GM15510 (cell line): ENCODE data around the gene PEX26.

Experiments used
- POLR2A ChIP-seq: IDR thresholded peaks from 3 replicates; pipeline ENCODE4 v1.6.1; 2011; ENCODE audit warnings: borderline replicate concordance; ENCODE audit not compliant: insufficient read length; ENCODE audit errors: extremely low read depth

The PEX26 gene

DNA sequence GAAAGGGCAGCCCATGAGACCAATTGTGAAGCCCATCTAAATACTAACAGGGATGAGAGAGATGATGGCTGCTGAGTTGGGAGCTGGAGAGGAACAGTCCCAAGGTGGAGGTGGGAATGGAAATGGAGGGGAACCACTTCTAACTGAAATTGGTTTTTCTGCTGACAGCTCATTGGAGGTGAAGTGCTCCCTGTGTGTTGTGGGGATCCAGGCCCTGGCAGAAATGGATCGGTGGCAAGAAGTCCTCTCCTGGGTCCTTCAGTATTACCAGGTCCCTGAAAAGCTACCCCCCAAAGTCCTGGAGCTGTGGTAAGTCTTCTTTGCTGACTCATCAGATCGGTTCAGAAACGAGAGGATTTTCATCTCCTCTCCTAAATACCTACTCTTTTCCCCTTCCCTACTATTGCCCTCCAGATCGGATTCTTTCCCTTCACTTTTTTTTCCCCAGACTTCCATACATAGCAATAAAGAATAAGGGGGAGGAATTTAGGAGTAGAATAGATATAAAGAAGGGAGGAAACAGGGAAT, 2.0 kb downstream of the PEX26 start:
- TF ChIP-seq POLR2A, result no peak

DNA sequence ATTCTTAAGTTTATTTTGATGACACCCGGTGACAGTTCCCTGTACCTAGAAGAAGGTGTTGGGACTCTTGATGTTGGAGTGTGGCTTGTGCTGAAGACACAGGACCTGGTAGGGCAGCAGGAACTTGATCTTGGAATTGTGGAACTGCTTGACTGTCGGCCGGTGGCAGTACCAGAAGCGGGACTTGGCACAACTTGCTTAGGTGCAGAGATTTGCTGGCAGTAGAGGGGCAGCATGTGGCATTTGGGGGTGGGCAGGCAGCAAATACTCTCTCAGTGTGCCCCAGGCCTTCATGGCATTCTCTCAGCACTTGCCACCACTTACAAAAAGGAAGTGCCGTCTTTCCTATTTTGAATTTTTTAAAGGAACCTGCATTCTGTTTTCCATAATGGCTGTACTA, 3.6 kb downstream of the PEX26 start:
- TF ChIP-seq POLR2A, result no peak

DNA sequence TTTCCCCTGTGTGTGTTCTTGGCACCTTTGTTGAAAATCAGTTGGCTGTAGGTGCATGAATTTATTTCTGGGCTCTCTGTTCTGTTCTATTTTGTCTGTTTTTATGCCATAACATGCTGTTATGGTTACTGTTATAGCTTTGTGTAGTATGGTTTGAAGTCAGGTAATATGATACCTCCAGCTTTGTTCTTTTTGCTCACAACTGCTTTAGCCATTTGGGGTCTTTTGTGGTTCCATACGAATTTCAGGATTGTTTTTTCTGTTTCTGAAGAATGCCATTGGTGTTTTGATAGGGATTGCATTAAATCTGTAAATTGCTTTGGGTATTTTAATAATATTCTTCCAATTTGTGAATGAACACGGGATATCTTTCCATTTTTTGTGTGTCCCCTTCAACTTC, 4.7 kb downstream of the PEX26 start:
- no peak for TF ChIP-seq POLR2A

DNA sequence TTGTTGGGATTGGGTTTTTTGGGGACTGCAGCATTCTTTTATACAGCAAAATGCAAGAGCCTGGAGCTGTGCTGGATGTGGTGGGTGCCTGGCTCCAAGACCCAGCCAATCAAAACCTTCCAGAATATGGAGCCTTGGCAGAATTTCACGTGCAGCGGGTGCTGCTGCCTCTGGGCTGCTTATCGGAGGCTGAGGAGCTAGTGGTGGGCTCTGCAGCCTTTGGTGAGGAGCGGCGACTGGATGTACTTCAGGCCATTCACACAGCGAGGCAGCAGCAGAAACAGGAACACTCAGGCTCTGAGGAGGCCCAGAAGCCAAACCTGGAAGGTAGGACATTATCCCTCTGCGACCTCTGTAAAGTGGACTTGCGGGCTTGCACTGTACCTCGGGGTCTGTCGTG, 5.6 kb downstream of the PEX26 start:
- no peak for TF ChIP-seq POLR2A

DNA sequence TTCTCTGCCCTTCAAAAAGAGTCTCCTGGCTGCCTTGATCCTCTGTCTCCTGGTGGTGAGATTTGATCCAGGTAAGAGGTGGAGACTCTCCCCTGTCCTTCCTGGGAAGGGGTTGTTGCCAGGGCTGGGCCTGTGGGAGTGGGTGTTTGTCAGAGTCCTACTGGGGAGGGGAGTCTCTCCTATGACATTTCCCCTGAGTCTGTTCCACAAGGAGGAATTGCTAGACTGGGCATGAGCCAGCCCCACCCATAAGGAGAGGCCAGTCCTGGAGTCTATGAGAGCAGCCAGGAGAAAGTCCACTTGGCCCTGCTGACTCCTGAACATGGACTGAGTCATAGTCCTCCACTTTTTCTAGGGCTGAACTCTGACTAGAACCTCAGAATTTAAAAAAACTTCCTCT, 7.4 kb downstream of the PEX26 start:
- no peak for TF ChIP-seq POLR2A

DNA sequence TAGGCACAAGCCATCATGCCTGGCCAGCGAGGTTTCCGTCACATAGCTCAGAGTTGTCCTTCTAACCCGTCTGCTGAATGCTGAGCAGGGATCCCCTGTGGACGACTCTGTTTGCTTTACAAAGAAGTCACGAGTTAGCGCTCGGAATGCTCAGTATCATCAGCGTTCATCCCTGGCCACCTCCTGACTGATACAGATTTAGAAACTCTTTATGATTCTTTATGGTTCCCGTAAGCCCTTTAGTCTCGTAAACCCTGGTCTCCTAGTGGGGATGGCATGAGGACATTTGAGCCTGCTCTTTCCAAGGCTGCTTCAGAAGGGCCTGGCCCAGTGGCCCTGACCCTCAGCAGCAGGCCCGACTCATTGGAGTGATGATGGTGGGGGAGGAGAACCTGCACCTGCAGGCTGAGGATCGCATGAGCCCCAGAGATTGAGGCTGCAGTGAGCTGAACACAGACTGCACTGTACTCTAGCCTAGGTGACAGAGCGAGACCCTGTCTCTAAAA, 9.6 kb downstream of the PEX26 start:
- TF ChIP-seq POLR2A, result no peak

DNA sequence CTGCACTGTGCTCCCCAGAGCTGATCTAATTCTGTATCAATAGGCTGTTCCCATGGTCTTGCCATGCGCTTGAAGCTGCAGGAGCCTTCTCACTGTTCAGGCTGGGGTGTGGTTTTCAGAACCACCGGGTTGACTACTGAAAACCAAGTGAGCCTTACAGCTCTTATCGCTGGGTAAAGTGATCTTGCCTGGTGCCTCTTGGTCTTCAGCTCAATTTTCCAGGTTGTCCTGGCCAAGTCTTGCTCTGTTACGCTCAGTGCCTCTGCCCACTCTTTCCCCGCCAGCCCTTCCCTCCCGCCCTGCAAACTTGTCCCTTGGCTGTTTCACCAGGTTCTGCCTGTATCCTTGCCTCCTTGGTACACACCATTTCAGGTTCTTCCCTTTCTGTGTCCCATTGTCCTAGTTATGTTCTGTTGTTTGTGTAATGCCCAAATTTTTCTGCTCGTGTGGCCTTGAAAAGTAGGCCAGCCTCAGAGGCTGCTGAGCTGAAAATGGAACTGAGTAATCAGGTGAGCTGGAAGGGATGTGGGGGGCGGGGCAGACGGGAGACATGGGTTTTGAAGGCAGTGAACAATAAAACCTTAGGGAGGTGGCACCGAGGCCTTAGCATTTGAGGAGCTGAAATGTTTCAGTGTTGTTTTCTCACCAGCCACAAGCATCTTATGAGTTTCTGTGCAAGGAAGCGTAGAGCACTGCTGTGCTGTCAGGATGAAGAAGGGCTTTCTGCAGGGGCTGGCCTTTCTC, 11.2 kb downstream of the PEX26 start:
- no peak for TF ChIP-seq POLR2A

DNA sequence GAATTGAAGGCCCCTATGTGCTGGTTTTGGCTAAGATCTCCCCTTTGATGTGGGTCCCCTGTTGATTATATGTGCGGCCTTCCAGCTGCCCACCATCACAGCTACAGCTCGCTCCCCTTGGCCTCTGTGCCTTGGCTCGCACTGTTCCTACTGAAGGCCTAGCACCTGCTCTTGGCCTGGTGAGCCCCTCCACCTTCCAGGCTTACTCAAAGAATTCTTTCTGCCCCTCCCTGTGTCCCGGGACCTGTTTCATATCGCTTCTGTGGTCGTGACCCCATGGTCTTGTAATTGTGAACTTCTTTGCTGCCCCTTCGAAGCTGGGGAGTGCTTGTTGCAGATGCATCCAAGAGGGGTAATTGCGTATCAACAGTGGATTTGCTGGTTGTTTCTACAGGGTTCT, 12.5 kb downstream of the PEX26 start:
- no peak for TF ChIP-seq POLR2A

DNA sequence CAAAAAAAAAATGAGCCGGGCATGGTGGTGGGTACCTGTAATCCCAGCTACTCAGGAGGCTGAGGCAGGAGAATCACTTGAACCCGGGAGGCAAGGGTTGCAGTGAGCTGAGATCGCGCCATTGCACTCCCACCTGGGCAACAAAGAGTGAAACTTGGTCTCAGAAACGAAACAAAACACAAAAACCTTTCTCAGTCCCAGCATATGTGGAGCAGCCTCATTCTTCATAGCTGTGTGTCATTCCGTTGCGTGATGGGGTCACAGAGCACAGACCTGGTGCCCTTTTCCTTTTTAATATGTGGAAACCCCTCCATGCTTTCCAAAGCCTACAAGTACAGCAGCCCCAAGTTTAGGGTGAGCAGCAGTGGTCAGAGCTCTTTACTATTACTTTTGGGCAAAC, 13.7 kb downstream of the PEX26 start:
- no peak for TF ChIP-seq POLR2A

DNA sequence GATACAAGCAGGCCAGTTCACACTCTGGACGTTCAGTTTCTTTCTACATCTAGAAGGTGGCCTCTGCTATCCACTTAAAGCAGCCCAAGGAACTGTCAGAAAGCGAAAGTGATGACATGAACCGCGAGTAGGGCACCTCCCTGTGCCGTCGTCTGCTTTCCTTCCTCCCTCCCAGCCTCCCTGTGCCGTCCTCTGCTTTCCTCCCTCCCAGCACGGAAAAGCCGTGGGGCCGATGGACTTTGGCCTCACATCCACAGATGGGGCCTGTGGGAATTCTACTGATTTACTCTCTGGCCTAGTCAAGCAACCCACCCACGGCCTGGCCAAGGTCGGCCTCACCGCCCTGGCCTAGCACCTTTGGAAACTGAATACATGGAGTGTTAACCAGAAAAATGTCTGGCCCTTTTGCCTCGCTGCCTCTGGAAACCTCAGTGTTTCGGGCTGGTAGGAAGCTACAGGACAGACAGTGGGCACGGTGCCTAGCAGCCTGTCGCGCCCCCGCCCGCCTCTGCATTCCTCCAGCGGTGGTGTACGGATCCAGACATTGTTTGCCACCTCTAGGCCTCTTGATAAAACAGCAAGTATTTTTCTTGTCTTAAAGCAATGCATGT, 14.2 kb downstream of the PEX26 start:
- TF ChIP-seq POLR2A, result no peak

DNA sequence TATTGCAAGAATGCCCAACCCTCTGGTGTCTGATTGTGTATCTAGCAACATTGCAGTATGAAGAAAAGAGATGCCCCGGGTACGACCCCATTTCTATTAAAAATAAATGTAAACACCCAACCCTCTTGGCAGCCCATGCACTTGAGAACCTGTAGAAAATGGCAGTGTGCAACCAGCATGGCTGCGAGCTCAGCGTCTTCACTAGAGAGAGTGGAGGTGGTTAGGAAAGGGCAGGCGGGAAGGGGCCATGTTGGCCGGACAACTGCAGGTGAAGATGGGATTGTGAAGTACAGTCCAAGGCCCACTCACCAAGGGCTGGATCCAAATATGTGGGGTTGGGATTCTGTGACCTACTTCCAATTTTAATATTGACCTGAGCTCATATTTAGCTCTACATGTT, 15.9 kb downstream of the PEX26 start:
- TF ChIP-seq POLR2A, result no peak

DNA sequence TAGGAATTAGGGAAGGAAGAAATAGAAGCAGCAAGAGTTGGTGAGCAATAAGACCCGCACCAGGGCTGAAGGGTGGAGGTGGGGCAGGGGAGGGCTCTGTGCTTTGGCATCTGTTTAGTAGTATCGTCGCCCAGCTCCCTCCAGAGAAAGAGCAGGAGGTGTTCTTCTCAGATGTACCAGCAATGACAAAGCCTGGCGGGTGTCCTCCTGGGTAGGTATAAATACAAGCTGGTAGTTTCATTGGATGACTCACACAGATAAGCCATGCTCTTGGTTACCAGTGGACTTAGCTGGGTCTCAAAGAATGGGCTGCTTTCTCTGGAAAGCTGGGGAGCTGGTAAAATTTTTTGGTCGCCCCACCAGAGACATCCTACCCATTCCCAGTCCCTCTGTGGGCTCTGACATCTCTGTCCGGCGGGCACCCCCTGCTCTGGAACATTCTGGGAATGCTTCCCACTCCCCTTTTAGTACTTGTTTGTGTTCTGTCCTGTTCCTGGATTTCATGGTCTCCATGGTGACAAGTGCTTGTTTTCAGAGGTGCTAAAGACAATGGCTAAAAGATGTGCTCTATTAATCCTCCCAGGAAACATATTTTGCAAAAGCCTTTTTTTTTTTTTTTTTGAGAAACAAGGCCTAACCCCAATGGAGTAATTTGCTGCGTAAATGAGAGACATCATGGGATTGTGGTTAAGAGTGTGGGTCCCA, 17.5 kb downstream of the PEX26 start:
- no peak for TF ChIP-seq POLR2A

DNA sequence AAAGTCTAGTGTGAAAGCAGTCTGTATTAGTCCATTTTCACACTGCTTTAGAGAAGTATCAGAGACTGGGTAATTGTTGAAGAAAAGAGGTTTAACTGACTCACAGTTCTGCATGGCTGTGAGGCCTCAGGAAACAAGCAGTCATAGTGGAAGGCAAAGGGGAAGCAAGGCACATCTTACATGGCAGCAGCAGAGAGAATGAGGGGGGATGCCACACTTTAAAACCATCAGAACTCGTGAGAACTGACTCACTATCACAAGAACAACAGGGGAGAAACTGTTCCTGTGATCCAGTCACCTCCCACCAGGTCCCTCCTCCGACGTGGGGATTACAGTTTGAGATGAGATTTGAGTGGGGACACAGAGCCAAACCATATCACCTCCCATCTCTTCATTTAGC, 19.0 kb downstream of the PEX26 start:
- TF ChIP-seq POLR2A, result no peak

DNA sequence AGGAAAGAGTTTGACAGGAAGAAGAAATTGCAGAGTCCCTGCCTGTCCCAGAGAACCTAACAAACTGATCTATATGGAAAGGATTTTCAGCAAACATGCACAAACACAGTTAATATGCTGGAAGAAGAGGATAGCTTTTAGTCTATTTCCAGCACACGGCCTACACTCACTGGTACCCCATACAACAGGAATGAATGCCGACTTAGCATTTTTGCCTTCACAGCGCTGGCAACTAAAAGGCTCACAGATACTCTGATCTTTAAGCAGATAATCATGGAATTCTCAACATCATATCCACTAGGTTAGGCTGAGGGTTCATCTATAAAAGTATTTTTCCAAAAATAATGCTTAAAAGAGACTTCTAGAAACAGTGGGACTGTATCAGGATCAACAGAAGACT, 23.0 kb downstream of the PEX26 start:
- TF ChIP-seq POLR2A, result no peak

DNA sequence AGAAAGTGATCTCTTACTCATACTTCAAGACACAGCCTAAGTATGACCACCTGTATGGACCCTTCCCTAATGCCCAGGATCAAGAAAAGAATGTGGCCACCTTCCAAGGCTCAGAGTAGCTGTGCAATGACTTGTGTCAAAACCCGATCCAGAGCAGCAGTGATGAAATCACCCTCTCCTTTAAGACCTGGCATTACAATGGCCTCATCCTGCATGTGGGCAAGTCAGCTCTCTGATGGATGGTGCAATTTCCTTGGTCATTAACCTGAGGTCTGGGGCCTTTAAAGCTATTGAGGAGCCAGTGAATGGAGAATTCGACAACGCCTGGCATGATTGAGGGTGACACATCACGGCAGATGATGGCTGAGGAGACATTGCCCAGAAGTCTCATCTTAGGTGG, 23.7 kb downstream of the PEX26 start:
- no peak for TF ChIP-seq POLR2A
